A549 treated with dexamethasone at 1 μM for 4 hours (cell line): Measurements from ENCODE around the gene CEP104. TPM values are rescaled to one million over a fixed set of nuclear protein-coding genes. Genes with fewer than 3 reads are reported as not detected.

Experiments
- total RNA-seq: library from RNA; stranded (reverse); fragments of 200-300 nt; extraction: Qiagen RNA extraction; gene quantifications from 5 replicates; pipeline ENCODE4 v1.2.3, GENCODE V29; 2022

The CEP104 gene
- 11.9 to 19.0 TPM (median 17.8 TPM) in 5 replicates for total RNA-seq

DNA sequence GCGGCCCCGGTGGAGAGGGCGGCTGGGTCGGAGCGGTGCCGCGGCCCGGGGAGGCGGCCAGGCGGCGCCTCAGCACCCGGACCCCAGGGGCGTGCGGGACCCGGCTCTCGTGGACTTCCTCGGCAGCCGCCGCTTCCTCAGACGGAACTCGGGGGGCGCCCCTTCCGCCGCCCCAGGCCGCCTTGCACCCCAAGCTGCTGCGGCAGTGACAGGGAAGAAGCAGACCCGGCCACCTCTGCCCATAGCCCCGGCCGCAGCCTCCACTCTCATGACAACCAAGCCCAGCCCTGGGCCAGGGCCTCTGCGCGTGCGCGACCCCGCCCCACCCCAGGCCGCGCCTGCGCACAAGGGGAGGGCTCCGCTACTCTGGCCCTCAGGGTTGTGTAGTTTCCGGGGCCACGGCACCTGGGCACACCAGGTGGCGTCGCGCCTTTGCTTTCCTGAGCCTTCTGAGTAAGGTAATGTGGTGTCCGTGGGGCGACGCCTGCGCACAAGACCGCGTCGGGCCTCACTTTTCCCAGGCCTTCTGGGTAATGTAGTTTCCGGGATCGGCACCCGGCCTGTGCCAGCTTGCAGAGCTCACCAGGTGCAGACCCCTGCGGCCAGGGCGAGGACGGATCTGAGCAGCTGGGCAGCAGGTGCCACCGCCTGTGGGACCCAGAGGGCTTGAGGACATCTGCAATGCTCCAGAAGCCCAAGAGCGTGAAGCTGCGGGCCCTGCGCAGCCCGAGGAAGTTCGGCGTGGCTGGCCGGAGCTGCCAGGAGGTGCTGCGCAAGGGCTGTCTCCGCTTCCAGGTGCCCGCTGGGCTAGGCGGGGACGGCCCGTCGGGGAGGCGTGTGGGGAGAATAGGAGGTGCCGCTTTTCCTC lies at the start of gene CEP104, which contains the start of gene DFFB:
Gene CEP104, minus strand, starts transcription at position 289 of the 868 bp plus-strand sequence. CDS start 4,804 bp downstream, outside the sequence.
Gene DFFB, plus strand, starts transcription at position 554 of the 868 bp plus-strand sequence. Its CDS starts 128 bp downstream, at position 682.

DNA sequence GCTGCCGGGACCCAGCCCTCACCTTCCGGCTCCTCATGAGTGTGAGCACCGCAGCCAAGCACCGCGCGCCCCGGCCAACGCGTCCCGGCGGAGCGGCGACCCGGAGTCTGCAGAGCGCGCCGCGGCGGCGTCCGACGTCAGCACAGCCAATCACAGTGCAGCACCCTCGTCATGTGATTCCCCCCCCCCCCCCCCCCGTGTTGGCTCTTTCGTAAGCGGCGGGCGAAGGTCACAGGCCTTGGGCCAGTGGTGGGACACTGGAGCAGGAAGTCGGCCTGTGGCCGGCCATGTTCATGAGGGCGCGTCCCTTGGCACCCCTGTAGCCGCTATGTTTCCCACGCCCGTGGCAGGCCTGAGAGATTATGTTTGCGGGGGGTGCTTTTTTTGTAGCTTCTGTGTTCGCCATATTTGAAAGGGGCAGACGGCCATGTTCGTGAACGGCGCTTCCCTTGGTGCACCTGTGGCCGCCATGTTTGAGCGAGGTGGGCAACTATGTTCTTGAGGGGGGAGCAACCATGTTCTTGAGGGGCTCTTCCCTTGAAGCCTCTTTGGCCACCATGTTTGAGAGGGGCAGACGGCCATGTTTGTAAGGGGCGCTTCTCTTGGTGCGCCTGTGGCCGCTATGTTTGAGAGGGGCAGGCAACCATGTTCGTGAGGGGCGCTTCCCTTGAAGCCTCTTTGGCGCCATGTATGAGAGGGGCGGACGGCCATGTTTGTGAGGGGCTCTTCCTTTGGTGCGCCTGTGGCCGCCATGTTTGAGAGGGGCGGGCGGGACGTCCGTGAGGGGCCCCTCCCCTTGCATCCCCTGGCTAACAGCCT lies 43.3 kb upstream of the CEP104 start, which contains the start of gene C1orf174:
Gene C1orf174, minus strand, starts transcription at position 123 of the 819 bp plus-strand sequence. Its CDS starts 86 bp downstream, at position 37.

DNA sequence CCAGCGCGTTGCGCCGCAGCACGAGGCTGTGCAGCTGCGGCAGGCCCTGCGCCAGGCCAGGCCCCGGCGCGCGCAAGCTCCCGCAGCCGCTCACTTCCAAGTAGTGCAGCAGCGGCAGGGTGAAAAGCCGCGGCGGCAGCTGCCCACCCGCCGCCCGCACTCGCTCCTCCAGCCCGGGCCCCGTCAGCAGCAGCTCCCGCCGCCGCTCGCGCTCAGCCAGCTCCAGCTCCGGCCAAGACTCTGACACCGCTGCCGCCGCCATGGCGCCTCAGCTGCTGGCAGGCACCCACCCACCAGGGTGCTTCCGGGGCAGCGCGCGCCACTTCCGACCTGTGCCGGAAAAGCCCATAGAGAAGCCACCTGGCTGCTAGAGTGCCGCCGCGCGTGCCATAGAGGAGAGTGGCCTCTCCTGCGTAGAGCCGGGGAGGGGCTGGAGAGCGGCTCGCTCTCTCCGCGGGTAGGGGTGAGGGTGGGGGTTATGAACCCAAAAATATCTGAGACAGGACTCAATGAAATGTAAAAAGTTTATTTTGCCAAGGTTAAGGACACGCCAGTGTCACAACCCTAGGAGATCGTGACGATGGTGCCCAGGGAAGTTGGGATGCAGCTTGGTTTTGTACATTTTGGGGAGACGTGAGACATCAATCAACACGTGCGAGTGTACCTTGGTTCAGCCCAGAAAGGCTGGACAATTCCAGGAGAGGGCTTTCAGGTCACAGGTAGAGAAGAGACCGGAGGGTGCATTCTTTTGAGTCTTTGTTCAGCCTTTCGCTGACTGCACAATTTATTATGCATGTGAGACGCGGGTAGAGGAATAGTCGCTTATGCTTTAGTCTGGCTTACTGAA lies 60.6 kb downstream of the CEP104 start, which contains the start of gene LRRC47:
Gene LRRC47, minus strand, starts transcription at position 284 of the 847 bp plus-strand sequence. Its CDS starts 22 bp downstream, at position 262.

DNA sequence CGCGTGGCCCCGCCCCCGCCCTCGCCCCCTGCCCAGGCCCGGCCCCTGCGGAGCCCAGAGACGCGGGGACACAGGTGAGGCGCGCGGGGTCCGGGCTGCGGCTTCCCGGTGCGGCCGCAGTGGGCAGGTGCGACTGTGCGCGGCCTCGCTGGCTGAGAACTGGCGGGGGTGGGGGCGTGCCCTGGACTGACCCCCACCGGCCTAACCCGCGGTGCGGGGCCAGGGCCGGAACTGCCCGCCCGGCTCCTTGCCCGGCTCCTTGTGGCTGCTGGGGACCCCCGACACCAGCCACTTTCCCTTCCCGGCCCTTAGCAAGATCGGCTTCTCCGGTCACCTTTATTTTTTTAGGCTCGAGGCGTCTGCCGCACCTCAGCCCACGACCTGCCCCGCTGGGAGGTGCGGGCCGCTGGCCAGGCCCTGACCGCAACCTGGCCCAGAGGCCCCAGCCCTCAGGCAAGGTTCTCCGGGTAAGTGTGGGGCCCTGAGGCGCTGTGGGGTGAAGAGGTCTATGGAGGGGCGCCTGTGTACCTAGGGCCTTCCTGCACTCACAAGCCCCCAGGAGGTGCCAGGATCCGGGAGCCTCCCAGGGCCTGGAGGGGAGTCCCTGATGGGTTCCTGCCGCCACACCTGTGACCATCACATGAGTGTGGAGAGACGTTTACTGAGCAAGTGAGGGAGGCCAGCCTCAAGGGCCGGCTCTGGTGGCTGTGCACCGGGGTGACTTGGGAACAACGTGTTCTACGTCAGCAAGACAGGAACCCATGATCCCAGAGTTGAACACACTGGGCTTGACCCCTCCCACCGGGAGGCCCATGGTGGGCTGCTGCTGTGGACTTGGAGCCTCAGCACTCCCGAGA lies 84.1 kb downstream of the CEP104 start, which contains the start of gene SMIM1:
Gene SMIM1, plus strand, starts transcription at position 35 of the 857 bp plus-strand sequence. CDS start 2,625 bp downstream, outside the sequence.

Other genes starting within 250 kb of the CEP104 start
- gene MEGF6, start 245.7 kb downstream of the CEP104 start, total RNA-seq = 3.8 to 10.8 TPM (median 7.4 TPM) in 5 replicates
- 23.6 to 30.7 TPM (median 29.8 TPM) in 5 replicates for gene TPRG1L, start 232.2 kb downstream of the CEP104 start, total RNA-seq
- gene WRAP73, start 207.1 kb downstream of the CEP104 start, total RNA-seq = 12.0 to 19.3 TPM (median 18.2 TPM) in 5 replicates
- 0.54 to 1.1 TPM (median 1.0 TPM) in 5 replicates for gene TP73, start 204.7 kb downstream of the CEP104 start, total RNA-seq
- not detected in 5 replicates for gene CCDC27, start 104.8 kb downstream of the CEP104 start, total RNA-seq
- gene SMIM1, start 84.5 kb downstream of the CEP104 start, total RNA-seq = 0.76 to 1.6 TPM (median 1.3 TPM) in 5 replicates
- gene LRRC47, start 60.7 kb downstream of the CEP104 start, total RNA-seq = 27.8 to 37.0 TPM (median 30.0 TPM) in 5 replicates
- 2.7 to 4.0 TPM (median 3.7 TPM) in 5 replicates for gene DFFB, start 265 bp upstream of the CEP104 start, total RNA-seq
- 20.4 to 26.0 TPM (median 24.9 TPM) in 5 replicates for gene C1orf174, start 43.1 kb upstream of the CEP104 start, total RNA-seq